Measurements from ENCODE around the gene PCCA.

PCCA gene

DNA sequence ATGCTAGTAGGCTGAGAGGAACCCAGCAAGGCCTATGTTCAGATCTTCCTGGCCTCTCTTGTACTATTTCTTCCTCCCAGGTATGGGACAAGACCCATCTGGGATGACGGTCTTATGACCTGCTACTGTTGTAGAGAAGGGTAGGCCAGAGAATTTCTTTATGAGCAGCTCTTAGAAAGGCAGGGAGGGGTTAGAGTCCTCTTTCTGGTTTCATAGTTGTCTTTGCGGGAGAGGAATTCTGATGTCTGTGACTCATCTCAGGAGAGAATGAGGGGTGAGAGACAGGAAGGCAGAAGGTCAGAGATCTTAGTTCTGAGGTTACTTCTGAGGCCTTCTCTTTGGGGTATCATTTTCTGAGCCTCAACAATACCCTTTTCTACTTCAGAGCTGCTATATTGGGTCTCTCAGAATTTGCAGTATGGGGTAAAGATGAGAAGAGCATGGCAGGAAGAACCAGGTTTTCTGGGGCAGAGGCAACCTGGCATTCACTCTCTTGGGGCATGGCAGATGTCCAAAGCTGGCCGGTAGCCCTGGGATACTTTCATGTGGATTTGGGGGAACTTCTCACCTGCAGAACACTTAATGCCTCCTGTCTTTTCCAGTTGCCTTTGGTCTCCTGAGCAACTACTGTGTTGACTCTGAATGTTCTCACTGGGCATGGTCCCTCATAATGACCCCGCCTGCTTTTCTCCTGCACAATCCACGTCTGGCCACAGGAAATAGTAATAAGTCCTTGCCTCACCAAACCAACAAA is 345.3 kb downstream of the PCCA start:
- DNase-seq: no peak

DNA sequence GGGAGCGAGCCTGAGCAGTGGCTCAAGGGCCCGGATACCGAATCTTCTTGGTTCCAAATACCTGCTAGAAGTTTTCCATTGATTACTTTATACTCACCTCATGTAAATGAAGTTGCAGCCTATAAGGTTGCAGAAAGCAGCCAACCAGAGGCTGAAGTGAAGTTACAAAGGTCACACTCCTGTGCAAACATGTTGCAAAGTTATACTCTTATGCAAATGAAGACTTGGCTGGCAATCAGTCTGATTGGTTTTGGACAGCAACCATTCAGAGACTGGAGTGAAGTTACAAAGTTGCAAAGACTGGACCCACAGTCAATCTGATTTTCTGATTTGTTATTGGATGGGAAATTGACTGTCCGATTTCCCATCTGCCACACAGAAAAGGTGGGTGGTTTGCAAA is 347.2 kb downstream of the PCCA start:
- no peak for DNase-seq

DNA sequence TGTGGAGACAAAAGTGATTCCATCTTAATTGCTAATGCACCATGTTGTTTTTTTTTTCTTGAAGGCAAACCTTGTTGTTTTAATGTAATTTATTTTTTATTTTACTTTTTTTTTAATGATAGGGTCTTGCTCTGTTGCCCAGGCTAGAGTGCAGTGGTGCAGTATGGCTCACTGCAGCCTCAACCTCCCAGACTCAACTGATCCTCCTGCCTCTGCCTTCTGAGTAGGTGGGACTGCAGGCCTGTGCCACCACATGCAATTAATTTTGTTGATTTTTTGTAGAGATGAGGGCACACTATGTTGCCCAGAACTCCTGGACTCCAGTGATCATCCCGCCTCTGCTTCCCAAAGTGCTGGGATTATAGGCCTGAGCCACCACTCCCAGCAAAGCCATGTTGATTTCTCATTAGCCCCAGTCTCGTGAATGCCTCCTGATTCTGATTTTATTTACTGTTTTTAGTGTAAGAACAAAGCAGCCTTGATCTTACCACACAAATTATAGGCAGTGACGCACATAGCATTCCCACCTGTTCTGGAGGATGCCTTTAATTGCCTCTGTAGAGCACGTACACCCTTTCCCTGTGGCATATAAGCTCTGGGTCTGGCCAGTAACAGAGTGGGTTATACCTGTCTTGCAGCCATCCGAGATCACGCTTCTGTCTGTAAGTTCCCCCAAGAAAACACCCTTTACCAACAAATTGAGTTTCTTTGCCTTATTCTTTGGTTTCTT is 349.3 kb downstream of the PCCA start:
- DNase-seq: peak; percentile 70 to 87

GRCh38 chr13:100439247-100439970 is 350.5 kb downstream of the PCCA start:
- DNase-seq: peak; percentile 76 to 86

GRCh38 chr13:100440751-100441425 is 352.0 kb downstream of the PCCA start:
- DNase-seq: no peak

DNA sequence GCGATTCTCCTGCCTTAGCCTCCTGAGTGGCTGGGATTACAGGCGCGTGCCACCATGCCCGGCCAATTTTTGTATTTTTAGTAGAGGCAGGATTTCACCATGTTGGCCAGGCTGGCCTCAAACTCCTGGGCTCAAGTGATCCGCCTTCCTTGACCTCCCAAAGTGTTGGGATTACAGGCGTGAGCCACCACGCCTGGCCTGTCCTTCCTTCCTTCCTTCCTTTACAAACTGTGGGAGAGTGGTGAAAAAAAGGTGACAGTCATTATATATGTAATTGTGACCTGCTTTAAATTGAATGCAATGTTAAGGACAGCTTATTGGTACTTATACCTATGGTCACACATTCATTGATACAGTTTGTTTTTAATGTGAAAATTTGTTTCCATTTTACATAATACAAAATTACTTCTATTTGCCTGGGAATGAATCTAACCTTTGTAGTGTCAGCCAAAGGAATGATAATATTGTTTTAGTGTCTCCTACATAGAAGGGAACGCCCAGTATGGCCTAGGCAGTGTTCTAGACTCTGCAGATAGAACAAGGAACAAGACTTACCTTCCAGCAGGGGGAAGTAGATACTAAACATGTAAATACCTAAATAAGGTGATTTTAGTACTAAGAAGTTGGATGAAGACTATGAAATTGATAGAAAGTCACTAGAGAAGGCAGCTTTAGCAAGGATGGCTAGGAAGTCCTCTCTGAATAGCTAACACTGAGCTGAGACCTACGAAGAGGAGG is 353.4 kb downstream of the PCCA start:
- DNase-seq: peak in 1 of 2 experiments; percentile 23

DNA sequence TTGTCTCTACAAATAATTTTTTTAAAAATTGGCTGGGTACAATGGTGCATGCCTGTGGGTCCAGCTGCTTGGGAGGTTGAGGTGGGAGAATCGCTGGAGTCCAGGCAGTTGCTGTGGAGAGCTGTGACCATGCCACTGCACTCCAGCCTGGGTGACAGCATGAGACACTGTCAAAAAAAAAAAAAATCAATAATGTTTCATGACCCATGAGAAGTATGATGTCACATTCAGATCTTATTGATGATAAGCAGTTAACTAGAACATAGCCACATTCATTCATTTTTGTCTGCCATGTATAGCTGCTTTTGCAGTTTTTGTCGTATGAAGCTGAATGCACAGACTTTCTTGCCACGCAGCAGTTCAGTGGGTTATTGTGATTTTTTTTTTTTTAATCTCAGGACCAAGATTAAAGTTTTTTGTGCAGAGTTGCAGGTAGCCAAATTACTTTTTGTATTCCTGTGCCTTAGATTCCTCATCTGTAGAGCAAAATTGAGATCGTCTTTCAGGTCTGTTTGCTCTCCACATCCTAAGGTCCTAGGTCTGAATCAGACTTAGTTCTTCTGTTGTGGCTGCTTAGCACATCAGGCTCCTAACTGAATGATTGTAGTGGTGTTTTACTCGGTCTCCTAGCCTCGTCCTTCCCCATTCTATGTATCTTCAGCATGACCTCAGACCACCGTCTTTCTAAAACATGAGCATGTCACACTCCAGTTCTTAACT is 354.5 kb downstream of the PCCA start:
- no peak for DNase-seq

DNA sequence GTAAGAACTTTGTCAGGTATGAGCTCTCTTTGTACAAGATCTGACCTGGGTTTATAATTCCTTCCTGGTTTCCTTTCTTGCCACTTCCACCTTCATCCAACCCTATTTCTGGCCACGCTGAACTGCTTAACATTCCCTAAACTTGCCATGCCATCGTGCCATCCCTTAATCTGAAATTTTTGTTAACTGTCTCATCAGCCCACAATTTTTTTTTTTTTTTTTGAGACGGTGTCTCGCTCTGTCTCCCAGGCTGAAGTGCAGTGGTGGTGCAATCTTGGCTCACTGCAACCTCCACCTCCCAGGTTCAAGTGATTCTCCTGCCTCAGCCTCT is 355.1 kb downstream of the PCCA start:
- no peak for DNase-seq

- no peak for DNase-seq
Observed at GRCh38 chr13:100447831-100448230, 358.9 kb downstream of the PCCA start.

- DNase-seq: no peak
Observed at GRCh38 chr13:100451923-100452322, 363.0 kb downstream of the PCCA start.

DNA sequence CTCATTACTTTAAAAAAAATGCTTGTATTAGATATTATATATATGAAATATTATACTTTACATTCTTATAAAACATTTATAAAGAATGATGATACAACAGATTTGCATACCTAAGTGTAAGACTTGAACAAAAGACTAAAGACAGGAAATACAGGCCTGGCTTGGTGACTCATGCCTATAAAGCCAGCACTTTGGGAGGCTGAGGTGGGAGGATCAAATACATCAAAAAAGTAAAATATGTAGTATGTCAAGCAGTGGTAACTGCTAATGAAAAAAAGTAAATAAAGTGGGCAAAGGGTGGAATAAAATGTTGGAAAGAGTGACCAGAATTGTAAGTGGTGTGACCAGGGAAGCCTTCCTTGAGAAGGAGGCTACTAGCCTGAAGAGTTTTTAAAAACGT is 366.0 kb downstream of the PCCA start:
- no peak for DNase-seq

DNA sequence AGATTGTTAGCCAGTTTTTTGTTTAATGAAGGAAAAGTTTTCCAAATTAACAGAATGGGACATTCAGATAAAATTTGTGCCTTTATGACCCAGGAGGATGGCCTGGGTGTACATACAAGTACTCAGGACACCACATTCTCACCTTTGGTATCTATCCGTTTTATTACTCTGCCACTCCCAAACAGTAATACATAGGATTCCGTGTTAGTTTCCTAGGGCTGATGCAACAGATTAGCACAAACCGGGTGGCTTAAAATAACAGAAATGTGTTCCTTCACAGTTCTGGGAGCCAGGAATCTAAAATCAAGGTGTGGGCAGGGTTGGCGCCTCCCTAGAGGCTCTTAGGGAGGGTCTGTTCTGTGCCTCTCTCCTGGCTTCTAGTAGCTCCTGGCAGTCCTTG is 369.8 kb downstream of the PCCA start:
- no peak for DNase-seq

GRCh38 chr13:100459747-100460146 is 370.9 kb downstream of the PCCA start:
- no peak for DNase-seq

DNA sequence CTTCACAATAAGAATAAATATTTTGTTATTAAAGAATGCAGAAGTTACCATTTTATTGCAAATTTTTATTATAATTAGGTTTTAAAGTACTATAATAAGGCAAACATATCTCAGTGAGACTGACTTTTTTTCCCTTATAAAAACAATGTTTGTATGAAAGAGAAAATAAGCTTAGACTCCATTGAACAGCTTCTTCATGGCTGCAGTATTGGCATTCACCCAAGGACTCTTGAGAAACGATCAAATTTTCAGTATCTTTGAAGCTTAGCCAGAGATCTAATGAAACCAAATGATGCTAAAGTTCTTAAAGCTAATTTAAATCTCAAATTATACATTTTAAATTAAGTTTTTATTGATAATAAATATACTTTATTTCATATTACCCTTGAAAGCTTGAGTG is 371.4 kb downstream of the PCCA start:
- no peak for DNase-seq

DNA sequence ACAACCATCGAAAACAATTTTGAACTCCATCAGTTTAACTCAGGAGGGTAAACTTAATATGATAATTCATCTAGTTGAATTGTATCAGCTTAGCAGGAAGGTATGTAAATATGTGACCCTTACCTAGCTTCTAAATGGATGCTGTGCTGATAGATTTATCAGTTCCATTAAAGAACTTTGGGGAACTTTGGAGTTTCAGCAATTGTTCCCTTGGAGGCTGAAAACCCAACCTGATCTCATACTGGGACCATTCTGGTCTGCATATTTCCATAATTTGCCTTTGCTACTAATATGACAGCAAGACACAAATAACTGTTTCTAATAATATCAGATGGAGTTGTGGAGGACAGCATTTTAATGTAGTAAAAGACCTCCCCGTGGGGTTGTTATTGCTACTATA is 371.9 kb downstream of the PCCA start:
- DNase-seq: no peak

- DNase-seq: peak; percentile 72 to 84
Observed at GRCh38 chr13:100461309-100462030, 372.6 kb downstream of the PCCA start.

DNA sequence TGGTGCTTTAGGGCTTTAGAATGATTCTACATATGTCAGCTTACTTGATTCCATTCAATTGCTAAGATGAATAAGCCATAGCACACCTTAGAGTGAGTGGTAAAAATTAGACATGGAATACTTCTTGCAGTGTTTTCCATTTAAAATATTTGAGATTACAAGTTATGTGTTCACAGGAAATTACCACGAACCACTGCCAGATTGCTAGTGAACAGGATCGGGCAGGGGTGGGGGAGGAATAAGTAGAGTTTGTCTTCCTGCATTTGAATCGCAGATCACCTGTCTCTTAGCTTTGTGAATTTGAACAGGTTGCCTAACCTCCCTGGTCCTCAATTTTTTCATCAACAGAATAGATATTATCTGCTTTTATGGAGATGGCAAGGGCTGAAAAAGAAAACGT is 375.1 kb downstream of the PCCA start:
- DNase-seq: no peak

- DNase-seq: no peak
Observed at GRCh38 chr13:100465558-100465957, 376.7 kb downstream of the PCCA start.

DNA sequence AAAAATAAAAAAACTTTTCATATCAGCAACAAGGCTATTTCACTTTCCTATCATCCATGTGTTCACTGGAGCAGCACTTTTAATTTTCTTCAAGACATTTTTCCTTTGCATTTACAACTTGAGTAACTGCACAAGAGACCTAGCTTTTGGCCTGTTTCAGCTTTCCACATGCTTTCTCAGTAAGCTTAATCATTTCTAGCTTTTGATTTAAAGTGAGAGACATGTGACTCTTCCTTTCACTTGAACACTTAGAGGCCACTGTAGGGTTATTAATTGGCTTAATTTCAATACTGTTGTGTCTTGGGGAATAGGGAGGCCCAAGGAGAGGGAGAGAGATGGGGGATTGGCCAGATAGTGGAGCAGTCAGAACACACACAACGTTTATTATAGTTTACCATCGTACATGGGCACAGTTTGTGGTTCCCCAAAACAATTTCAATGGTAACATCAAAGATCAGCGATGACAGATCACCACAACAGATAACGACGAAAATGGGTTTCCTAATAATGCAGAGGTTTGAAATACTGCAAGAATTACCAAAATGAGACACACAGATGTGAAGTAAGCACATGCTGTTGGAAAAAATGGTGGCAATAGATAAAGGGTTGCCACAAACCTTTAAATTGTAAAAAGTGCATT is 382.1 kb downstream of the PCCA start:
- no peak for DNase-seq

GRCh38 chr13:100473087-100473486 is 384.2 kb downstream of the PCCA start:
- peak; percentile 32 to 39 for DNase-seq
